Left colon (tissue), 2 donors: ENCODE results near the gene TECR. TPM values are rescaled to one million over a fixed set of nuclear protein-coding genes. Genes with fewer than 3 reads are reported as not detected.
"Not testable (repeated sequence)": the region's sequence is repeated elsewhere in the genome, so short reads cannot be mapped to it uniquely, and the experiment has no call there.

Experiments used
- ATAC-seq: fragments of 200-7000 bp; cut with Tn5 transposase; one replicate; pipeline ENCODE4 v1.9.1; 2020; ENCODE audit warnings: mild to moderate bottlenecking, moderate library complexity
- DNase-seq, 2 donors: peaks; one replicate each; pipeline ENCODE4 v3.0.0-alpha.2; 2020
- intact Hi-C, 2 donors: fragments of 100-400 bp; cut with DNase I in 1 of 2; cut with micrococcal nuclease in 1 of 2; formaldehyde crosslinking; loops; one replicate each; pipeline versions ENCODE4 v1.11.2 to v1.14.0; 2022; cut with DNase I, micrococcal nuclease
- total RNA-seq, 2 donors: library from RNA; stranded (reverse); fragmentation: NEBNext Ultra II Directional; extraction: Animal tissue kit (Norgen Biotek cat#: 25700); gene quantifications; one replicate each; pipeline ENCODE4 v1.2.1, GENCODE V29; 2021
- donor health status: DM: no; HTN: no; CAD: no.
- donor health status: DM: yes; HTN: yes; CAD: no.

TECR gene
- total RNA-seq, 2 donors from 2014 or later = 119 to 161 TPM

GRCh38 chr19:14570864-14571527 is 41.6 kb downstream of the TECR start:
- DNase-seq (no peak), ATAC-seq (no peak)
- intact Hi-C loops = loop anchor here in 1 of 2 donors (5.0 kb wide), 1 partner anchor 116 kb away; no protein-coding TSS in a partner anchor

GRCh38 chr19:14571695-14572490 is 42.5 kb downstream of the TECR start, which contains the start of gene NDUFB7:
Gene NDUFB7, minus strand, starts transcription at chr19:14572066. Its CDS starts 66 bp downstream, at chr19:14572000.
- ATAC-seq (peak; percentile 91), DNase-seq (peak; percentile 90 to 93)
- intact Hi-C loops = loop anchor here in 1 of 2 donors (5.0 kb wide), 1 partner anchor 115 kb away; no protein-coding TSS in a partner anchor

GRCh38 chr19:14575428-14575980 is 46.1 kb downstream of the TECR start:
- intact Hi-C loops = no loop called here
- no peak for DNase-seq
- no peak for ATAC-seq

- intact Hi-C loops = no loop called here
- DNase-seq (no peak), ATAC-seq (no peak)
These were observed 47.0 kb downstream of the TECR start for GRCh38 chr19:14576363-14576762.

GRCh38 chr19:14577264-14577663 is 47.9 kb downstream of the TECR start:
- intact Hi-C loops = no loop called here
- DNase-seq (no peak), ATAC-seq (no peak)

- DNase-seq = no peak
- intact Hi-C loops = no loop called here
- ATAC-seq = no peak
These were observed 48.6 kb downstream of the TECR start for GRCh38 chr19:14577885-14578427.

- intact Hi-C loops = no loop called here
- no peak for ATAC-seq
- DNase-seq = no peak
These were observed 51.3 kb downstream of the TECR start for GRCh38 chr19:14580623-14581237.

- ATAC-seq = no peak
- intact Hi-C loops = no loop called here
- DNase-seq = no peak
These were observed 53.5 kb downstream of the TECR start, which contains the start of gene CLEC17A for GRCh38 chr19:14582894-14583340. Gene CLEC17A, plus strand, starts transcription at chr19:14583084. Its CDS starts 77 bp downstream, at chr19:14583161.

- DNase-seq, intact Hi-C loops, ATAC-seq: not testable (repeated sequence)
These were observed 55.0 kb downstream of the TECR start for GRCh38 chr19:14584372-14584771.

- ATAC-seq, DNase-seq, intact Hi-C loops: not testable (repeated sequence)
These were observed 55.8 kb downstream of the TECR start for GRCh38 chr19:14585187-14585586.

GRCh38 chr19:14589433-14589832 is 60.0 kb downstream of the TECR start:
- DNase-seq, ATAC-seq, intact Hi-C loops: not testable (repeated sequence)

GRCh38 chr19:14595558-14595957 is 66.2 kb downstream of the TECR start:
- DNase-seq = no peak

GRCh38 chr19:14599548-14600147 is 70.3 kb downstream of the TECR start:
- ATAC-seq = no peak

More at GRCh38 chr19:14595558-14595957, 66.2 kb downstream of the TECR start:
- intact Hi-C loops = no loop called here
- no peak for ATAC-seq

GRCh38 chr19:14603990-14604387 is 74.6 kb downstream of the TECR start:
- intact Hi-C loops = no loop called here
- no peak for ATAC-seq
- DNase-seq = no peak

More at GRCh38 chr19:14599548-14600147, 70.3 kb downstream of the TECR start:
- no peak for DNase-seq
- intact Hi-C loops = no loop called here

- intact Hi-C loops = no loop called here
- no peak for ATAC-seq
- no peak for DNase-seq
These were observed 77.2 kb downstream of the TECR start for GRCh38 chr19:14606627-14607026.

- ATAC-seq = no peak
- DNase-seq = no peak
- intact Hi-C loops = no loop called here
These were observed 81.7 kb downstream of the TECR start for GRCh38 chr19:14611051-14611450.

- intact Hi-C loops, DNase-seq, ATAC-seq: not testable (repeated sequence)
These were observed 82.8 kb downstream of the TECR start for GRCh38 chr19:14612242-14612641.

- DNase-seq (no peak), ATAC-seq (no peak)
- intact Hi-C loops = no loop called here
These were observed 83.3 kb downstream of the TECR start for GRCh38 chr19:14612657-14613056.
